K562 (cell line): ENCODE results near the gene SPAG9. TPM values are rescaled to one million over a fixed set of nuclear protein-coding genes. Genes with fewer than 3 reads are reported as not detected.

ENCODE experiments used
- ATAC-seq: fragments of 200-7000 bp; cut with Tn5 transposase; 3 replicates; pipeline ENCODE4 v1.9.1; 2020; ENCODE audit warnings: moderate library complexity
- BruUV-seq: library from RNA; stranded (reverse); fragments of 400-500 nt; replicated peaks from 2 replicates; lab custom pipeline; 2021; lab: Mats Ljungman, UMichigan
- CTCF ChIA-PET: fragments of 300-600 bp; formaldehyde crosslinking; extraction: SDS; loops from one replicate; lab custom pipeline; 2021; ENCODE audit warnings: low intra/inter-chr PET ratio; lab: Yijun Ruan, JAX
- POLR2A ChIA-PET: fragments of 300-600, 350-650 bp; sonication (Branson Sonifier 250); formaldehyde crosslinking; extraction: SDS; loops from one replicate; lab custom pipeline; 2021; ENCODE audit warnings: antibody characterized with exemption, inconsistent platforms; lab: Yijun Ruan, JAX
- DNase-seq, 4 experiments: peaks; one replicate each; pipeline versions ENCODE4 v3.0.0 to v3.0.0-alpha.2; 2011 to 2018; ENCODE audit warnings: low spot score in 3 of 4, mixed read lengths in 3 of 4; ENCODE audit errors: extremely low read depth in 1 of 4
- FAIRE-seq: peaks from 2 replicates; lab custom pipeline; 2011; peaks lifted over from hg19 to GRCh38; lab: Jason Lieb, UNC
- H2AFZ ChIP-seq: 2 replicates; pipeline ENCODE4 v1.6.0; 2011; ENCODE audit warnings: low read depth, low read length, control low read depth, inconsistent platforms
- H3K27ac ChIP-seq: fragments of 200-600 bp; 3 replicates; pipeline ENCODE4 v1.8.0; 2011; ENCODE audit warnings: low read depth, mild to moderate bottlenecking, control low read depth, inconsistent platforms, low read length, moderate library complexity, mixed read lengths; ENCODE audit errors: extremely low read depth
- H3K27me3 ChIP-seq, 2 experiments: fragments of 300-600 bp in 1 of 2; 2 replicates in 1 of 2; 3 replicates in 1 of 2; pipeline versions ENCODE4 v1.6.0 to v1.8.0; 2011; ENCODE audit warnings: inconsistent platforms in 2 of 2, low read length in 2 of 2, mild to moderate bottlenecking in 1 of 2, mixed read lengths in 1 of 2, moderate library complexity in 1 of 2; ENCODE audit not compliant: control insufficient read depth in 2 of 2, insufficient read depth in 2 of 2
- H3K36me3 ChIP-seq: fragments of 300-600 bp; 3 replicates; pipeline ENCODE4 v1.8.0; 2011; ENCODE audit warnings: mild to moderate bottlenecking, low read length, inconsistent platforms; ENCODE audit not compliant: control insufficient read depth, insufficient read depth
- H3K4me1 ChIP-seq, 2 experiments: fragments of 200-600 bp in 1 of 2; replicated peaks in 1 of 2; 2 replicates in 1 of 2; 3 replicates in 1 of 2; pipeline versions ENCODE4 v1.5.1 to v1.8.0; 2011; ENCODE audit warnings: inconsistent platforms in 2 of 2, low read length in 2 of 2, mild to moderate bottlenecking in 1 of 2, mixed read lengths in 1 of 2, moderate library complexity in 1 of 2; ENCODE audit not compliant: control insufficient read depth in 2 of 2, insufficient read depth in 2 of 2
- H3K4me2 ChIP-seq: 2 replicates; pipeline ENCODE4 v1.6.1; 2011; ENCODE audit warnings: low read length, control low read depth, inconsistent platforms, mixed read lengths; ENCODE audit not compliant: insufficient read depth
- H3K4me3 ChIP-seq: fragments of 200-600 bp; sonication (generic), shearing (Covaris generic); 2 replicates; pipeline ENCODE4 v1.5.1; 2016; ENCODE audit warnings: control low read depth, inconsistent platforms
- H3K79me2 ChIP-seq: fragments of 200-600 bp; 3 replicates; pipeline ENCODE4 v1.8.0; 2011; ENCODE audit warnings: low read length, inconsistent platforms; ENCODE audit not compliant: control insufficient read depth, insufficient read depth
- H3K9ac ChIP-seq, 2 experiments: 2 replicates each; pipeline versions ENCODE4 v1.6.0 to v1.6.1; 2011; ENCODE audit warnings: low read depth in 2 of 2, low read length in 2 of 2, control low read depth in 1 of 2, inconsistent platforms in 1 of 2, mild to moderate bottlenecking in 1 of 2, mixed read lengths in 1 of 2; ENCODE audit not compliant: insufficient read depth in 1 of 2
- H3K9me1 ChIP-seq: one replicate; pipeline ENCODE4 v1.6.0; 2011; ENCODE audit warnings: inconsistent platforms, mild to moderate bottlenecking, low read length, moderate library complexity; ENCODE audit not compliant: control insufficient read depth, insufficient read depth
- H3K9me3 ChIP-seq: replicated peaks from 2 replicates; pipeline ENCODE4 v1.5.1; 2011; ENCODE audit warnings: low read depth, low read length, inconsistent platforms; ENCODE audit not compliant: control insufficient read depth, insufficient read depth
- H4K20me1 ChIP-seq: replicated peaks from 2 replicates; pipeline ENCODE4 v1.6.1; 2011; ENCODE audit warnings: low read length, inconsistent platforms, mixed read lengths; ENCODE audit not compliant: control insufficient read depth, insufficient read depth
- HNRNPLL ChIP-seq: fragments of 200-400 bp; formaldehyde crosslinking; IDR thresholded peaks from 2 replicates; pipeline ENCODE4 v1.6.1; 2017; ENCODE audit warnings: low read length, low read depth, mild to moderate bottlenecking; ENCODE audit not compliant: poor library complexity, severe bottlenecking
- MECOM ChIP-seq: fragments of 250-450 bp; sonication (Bioruptor Pico); IDR thresholded peaks from 2 replicates; pipeline ENCODE4 v1.8.0; 2022; ENCODE audit warnings: inconsistent platforms
- SRSF7 ChIP-seq: fragments of 200-400 bp; formaldehyde crosslinking; optimal IDR thresholded peaks from 2 replicates; pipeline ENCODE3; 2017; ENCODE audit warnings: mild to moderate bottlenecking, low read depth, low read length
- ZFPM2 ChIP-seq: fragments of 250-450 bp; sonication (Bioruptor Pico); IDR thresholded peaks from 2 replicates; pipeline ENCODE4 v1.5.1; 2022; ENCODE audit warnings: mild to moderate bottlenecking
- ZNF668 ChIP-seq: fragments of 250-450 bp; sonication (Bioruptor Pico); IDR thresholded peaks from 2 replicates; pipeline ENCODE4 v1.8.0; 2022; ENCODE audit warnings: mild to moderate bottlenecking, inconsistent platforms
- WGBS: fragments of 100-300 bp; shearing (Covaris generic); methylation state at CpG from one replicate; pipeline ENCODE4 v1.1.6; 2016; ENCODE audit warnings: low coverage, mixed read lengths; ENCODE audit not compliant: insufficient coverage; ENCODE audit errors: missing lambda C conversion rate; 5-methylcytosine and 5-hydroxymethylcytosine counted together
- in situ Hi-C: fragments of 300-500 bp; cut with MboI; formaldehyde crosslinking; loops from 4 replicates; pipeline ENCODE4 v1.15.0; 2018; ENCODE audit warnings: inconsistent platforms, mixed read lengths
- intact Hi-C: fragments of 100-400 bp; cut with micrococcal nuclease; formaldehyde crosslinking; loops from 2 replicates; pipeline ENCODE4 v1.14.2; 2022
- polyA plus RNA-seq, 8 experiments: library from polyadenylated mRNA; depleted of rRNA in 4 of 8; stranded (reverse) in 5 of 8; unstranded in 3 of 8; fragments of >200 nt; fragmentation: Nextera tagmentation in 2 of 8; fragmentation: Illumina TruSeq in 1 of 8; extraction: Ambion mirVana in 2 of 8; extraction: Trizol in 1 of 8; gene quantifications; 2 replicates each; pipeline versions ENCODE4 v1.2.1 to v1.2.3, GENCODE V29; 2011 to 2014; ENCODE audit warnings: inconsistent platforms in 1 of 8, missing spikeins in 1 of 8
- total RNA-seq, 7 experiments: library from RNA; depleted of rRNA in 6 of 7; stranded (reverse); fragments of >200 nt in 6 of 7; fragmentation: Illumina TruSeq in 2 of 7; extraction: Trizol in 2 of 7; gene quantifications; 2 replicates each; pipeline versions ENCODE4 v1.2.1 to v1.2.3, GENCODE V29; 2011 to 2021; ENCODE audit warnings: low replicate concordance in 1 of 7
- TF ChIP-seq, protein P1 (sequence below): sonication (generic); formaldehyde crosslinking; IDR thresholded peaks from 2 replicates; pipeline ENCODE4 v1.8.1; 2023; ENCODE audit warnings: missing genetic modification reagents, mild to moderate bottlenecking, borderline replicate concordance

Gene SPAG9
- total and polyA plus RNA-seq, 9 of the 15 experiments (the other 6 are each of a cell fraction or from before 2014, with no cell fraction given), result 12.2 to 99.2 (median 58.2) TPM

DNA sequence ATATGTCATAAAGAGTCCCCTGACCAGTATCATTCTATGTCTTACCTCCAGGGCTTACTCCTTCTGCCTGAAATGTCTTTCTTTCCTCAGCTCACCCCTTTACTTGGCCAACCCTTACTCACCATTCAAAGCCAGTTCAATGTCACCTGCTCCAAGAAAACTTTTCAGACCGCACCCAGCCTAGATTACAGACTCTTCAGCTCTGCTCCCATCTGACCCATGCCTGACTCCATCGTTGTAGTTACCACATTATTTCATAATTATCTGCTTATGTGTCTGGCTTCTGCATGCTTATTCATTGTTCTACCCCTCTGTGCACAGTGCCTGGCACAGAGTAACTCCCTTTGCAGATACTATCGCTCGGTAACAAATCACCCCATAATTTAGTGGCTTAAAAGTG is 192.0 kb downstream of the SPAG9 start (continued):
- TF ChIP-seq, protein P1, sequence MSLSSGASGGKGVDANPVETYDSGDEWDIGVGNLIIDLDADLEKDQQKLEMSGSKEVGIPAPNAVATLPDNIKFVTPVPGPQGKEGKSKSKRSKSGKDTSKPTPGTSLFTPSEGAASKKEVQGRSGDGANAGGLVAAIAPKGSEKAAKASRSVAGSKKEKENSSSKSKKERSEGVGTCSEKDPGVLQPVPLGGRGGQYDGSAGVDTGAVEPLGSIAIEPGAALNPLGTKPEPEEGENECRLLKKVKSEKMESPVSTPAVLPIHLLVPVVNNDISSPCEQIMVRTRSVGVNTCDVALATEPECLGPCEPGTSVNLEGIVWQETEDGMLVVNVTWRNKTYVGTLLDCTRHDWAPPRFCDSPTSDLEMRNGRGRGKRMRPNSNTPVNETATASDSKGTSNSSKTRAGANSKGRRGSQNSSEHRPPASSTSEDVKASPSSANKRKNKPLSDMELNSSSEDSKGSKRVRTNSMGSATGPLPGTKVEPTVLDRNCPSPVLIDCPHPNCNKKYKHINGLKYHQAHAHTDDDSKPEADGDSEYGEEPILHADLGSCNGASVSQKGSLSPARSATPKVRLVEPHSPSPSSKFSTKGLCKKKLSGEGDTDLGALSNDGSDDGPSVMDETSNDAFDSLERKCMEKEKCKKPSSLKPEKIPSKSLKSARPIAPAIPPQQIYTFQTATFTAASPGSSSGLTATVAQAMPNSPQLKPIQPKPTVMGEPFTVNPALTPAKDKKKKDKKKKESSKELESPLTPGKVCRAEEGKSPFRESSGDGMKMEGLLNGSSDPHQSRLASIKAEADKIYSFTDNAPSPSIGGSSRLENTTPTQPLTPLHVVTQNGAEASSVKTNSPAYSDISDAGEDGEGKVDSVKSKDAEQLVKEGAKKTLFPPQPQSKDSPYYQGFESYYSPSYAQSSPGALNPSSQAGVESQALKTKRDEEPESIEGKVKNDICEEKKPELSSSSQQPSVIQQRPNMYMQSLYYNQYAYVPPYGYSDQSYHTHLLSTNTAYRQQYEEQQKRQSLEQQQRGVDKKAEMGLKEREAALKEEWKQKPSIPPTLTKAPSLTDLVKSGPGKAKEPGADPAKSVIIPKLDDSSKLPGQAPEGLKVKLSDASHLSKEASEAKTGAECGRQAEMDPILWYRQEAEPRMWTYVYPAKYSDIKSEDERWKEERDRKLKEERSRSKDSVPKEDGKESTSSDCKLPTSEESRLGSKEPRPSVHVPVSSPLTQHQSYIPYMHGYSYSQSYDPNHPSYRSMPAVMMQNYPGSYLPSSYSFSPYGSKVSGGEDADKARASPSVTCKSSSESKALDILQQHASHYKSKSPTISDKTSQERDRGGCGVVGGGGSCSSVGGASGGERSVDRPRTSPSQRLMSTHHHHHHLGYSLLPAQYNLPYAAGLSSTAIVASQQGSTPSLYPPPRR (CRISPR knock-in tag), result no peak
- TF ChIP-seq MECOM, result no peak

DNA sequence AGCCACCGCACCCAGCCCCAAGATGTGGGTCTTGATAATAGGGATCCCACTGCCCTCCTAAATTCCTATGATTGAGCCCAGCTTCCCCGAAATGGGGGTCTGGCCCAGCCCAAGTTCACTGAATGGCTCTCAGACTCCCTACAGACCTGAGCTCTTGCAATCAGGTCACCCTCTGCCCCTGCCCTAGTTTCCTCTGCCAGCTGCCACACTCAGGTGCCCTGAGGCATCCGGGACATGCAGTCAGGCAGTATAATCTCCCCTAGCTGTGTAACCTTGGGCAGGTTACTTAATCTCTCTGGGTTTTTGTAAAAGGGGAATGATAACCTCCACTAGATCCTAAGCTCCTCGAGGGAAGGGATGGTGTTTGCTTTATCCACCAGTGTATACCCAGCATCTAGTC is 193.4 kb downstream of the SPAG9 start:
- no peak for DNase-seq
- H3K4me2 ChIP-seq, result no peak overlapping the region
- FAIRE-seq, result no peak
- no peak overlapping the region for H3K4me3 ChIP-seq
- TF ChIP-seq HNRNPLL, result no peak
- TF ChIP-seq SRSF7, result no peak
- no peak for TF ChIP-seq ZFPM2 (CRISPR knock-in tag)
- TF ChIP-seq ZNF668 (CRISPR knock-in tag), result no peak
- WGBS, result 51% methylated on average over 4 of the region's 4 CpGs
- peaks cover 0 to 5% of the 10 kb centered on the region in 2 experiments; a peak in 2 of 5 replicates for H3K27me3 ChIP-seq
- H3K9me1 ChIP-seq, result no peaks in the 10 kb centered on the region
- no peaks in the 10 kb centered on the region; the same call in 2 of the 3 replicates for H3K36me3 ChIP-seq
- no TSS peak for BruUV-seq
- intact Hi-C loops (no loop called here), in situ Hi-C loops (no loop called here)
- no peak overlapping the region for H3K27ac ChIP-seq
- CTCF ChIA-PET, result no interaction called here
- H2AFZ ChIP-seq, result no peak overlapping the region
- POLR2A ChIA-PET, result interaction anchor here (0.6 to 4.4 kb wide), 3 partner anchors 8 to 61 kb away, joined by 3 to 15 read pairs (median 7); partner anchors contain the start of gene TOB1
- no peak for ATAC-seq
- no peaks in the 10 kb centered on the region for H3K79me2 ChIP-seq
- H4K20me1 ChIP-seq, result no peaks in the 10 kb centered on the region
- H3K4me1 ChIP-seq, result peaks cover 11 to 16% of the 10 kb centered on the region in 2 experiments; a peak in 3 of 5 replicates
- no peaks in the 10 kb centered on the region for H3K9me3 ChIP-seq
- no peak overlapping the region for H3K9ac ChIP-seq
